Measurements from ENCODE around the gene ZNF532.
"Not testable (repeated sequence)": the region's sequence is repeated elsewhere in the genome, so short reads cannot be mapped to it uniquely, and the experiment has no call there.

Gene ZNF532

DNA sequence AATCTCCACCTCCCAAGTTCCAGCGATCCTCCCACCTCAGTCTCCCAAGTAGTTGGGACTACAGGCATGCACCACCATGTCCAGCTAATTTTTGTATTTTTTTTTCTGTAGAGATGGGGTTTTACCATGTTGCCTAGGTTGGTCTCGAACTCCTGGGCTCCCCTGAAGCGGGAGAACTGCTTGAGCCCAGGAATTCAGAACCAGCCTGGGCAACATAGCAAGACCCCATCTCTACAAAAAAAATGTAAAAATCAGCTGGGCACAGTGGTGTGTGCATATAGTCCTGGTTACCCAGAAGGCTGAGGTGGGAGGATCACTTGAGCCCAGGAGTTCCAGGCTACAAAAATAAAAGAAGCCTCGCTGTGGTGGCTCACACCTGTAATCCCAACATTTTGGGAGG is 12.0 kb upstream of the ZNF532 start:
- Histone ChIP-seq H3K4me3 (ENCODE audit: low read length) (no peak overlapping the region), H3K9ac (ENCODE audit: low read length) (no peak overlapping the region), H3K4me1 (ENCODE audit: control insufficient read depth, insufficient read depth, low read length) (peaks cover 3% of the 10 kb centered on the region), H3K9me3 (ENCODE audit: control insufficient read depth, low read length) (no peaks in the 10 kb centered on the region), H3K27me3 (ENCODE audit: control insufficient read depth, insufficient read depth, low read length) (no peaks in the 10 kb centered on the region), H3K36me3 (ENCODE audit: control insufficient read depth, insufficient read depth, low read length) (no peaks in the 10 kb centered on the region)

DNA sequence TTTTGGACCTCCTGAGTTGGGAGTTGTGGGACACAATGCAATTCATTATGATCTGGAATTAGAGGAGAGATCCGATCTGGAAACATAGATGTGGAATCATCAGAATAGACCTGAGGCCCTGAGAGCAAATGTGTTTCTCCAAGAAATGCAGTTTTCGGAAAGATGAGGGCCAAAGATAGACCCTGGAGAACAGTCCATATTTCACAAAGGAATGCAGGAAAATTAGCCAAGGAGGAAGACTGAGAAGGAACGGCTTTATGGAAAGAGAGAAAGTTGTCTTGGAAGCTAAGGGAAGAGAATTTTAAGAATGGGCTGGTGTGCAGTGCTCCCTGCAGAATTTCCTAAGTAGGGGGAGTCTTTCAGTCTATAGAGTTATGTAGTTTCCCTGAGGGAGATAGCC is 11.1 kb upstream of the ZNF532 start:
- Histone ChIP-seq H3K4me1 (ENCODE audit: control insufficient read depth, insufficient read depth, low read length) (no peaks in the 10 kb centered on the region), H3K36me3 (ENCODE audit: control insufficient read depth, insufficient read depth, low read length) (no peaks in the 10 kb centered on the region), H3K27me3 (ENCODE audit: control insufficient read depth, insufficient read depth, low read length) (no peaks in the 10 kb centered on the region), H3K9ac (ENCODE audit: low read length) (no peak overlapping the region), H3K4me3 (ENCODE audit: low read length) (no peak overlapping the region), H3K9me3 (ENCODE audit: control insufficient read depth, low read length) (no peaks in the 10 kb centered on the region)

- not testable (repeated sequence) for H3K9ac ChIP-seq (ENCODE audit: low read length); H3K4me3 ChIP-seq (ENCODE audit: low read length); H3K36me3 ChIP-seq (ENCODE audit: control insufficient read depth, insufficient read depth, low read length); H3K4me1 ChIP-seq (ENCODE audit: control insufficient read depth, insufficient read depth, low read length); H3K27me3 ChIP-seq (ENCODE audit: control insufficient read depth, insufficient read depth, low read length); H3K9me3 ChIP-seq (ENCODE audit: control insufficient read depth, low read length)
Measured at GRCh38 chr18:58855521-58855920, 9.2 kb upstream of the ZNF532 start.

DNA sequence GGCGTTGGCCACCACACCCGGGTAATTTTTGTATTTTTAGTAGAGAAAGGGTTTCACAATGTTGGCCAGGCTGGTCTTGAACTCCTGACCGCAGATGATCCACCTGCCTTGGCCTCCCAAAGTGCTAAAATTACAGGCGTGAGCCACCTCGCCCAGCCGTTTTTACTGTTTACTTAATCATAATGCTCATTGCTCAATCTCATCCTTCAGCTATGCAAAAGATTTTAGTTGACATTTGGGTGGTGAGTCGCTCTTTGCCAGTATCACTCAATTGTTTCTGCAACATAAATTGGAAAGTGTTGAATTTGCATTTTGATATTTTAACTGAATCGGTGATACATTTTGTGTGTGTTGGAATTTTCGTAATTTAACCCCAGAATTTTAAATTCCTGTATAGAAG is 7.8 kb upstream of the ZNF532 start:
- no peaks in the 10 kb centered on the region for H3K27me3 ChIP-seq (ENCODE audit: control insufficient read depth, insufficient read depth, low read length)
- no peaks in the 10 kb centered on the region for H3K36me3 ChIP-seq (ENCODE audit: control insufficient read depth, insufficient read depth, low read length)
- H3K4me3 ChIP-seq (ENCODE audit: low read length), result no peak overlapping the region
- peaks cover 5% of the 10 kb centered on the region for H3K4me1 ChIP-seq (ENCODE audit: control insufficient read depth, insufficient read depth, low read length)
- no peaks in the 10 kb centered on the region for H3K9me3 ChIP-seq (ENCODE audit: control insufficient read depth, low read length)
- no peak overlapping the region for H3K9ac ChIP-seq (ENCODE audit: low read length)

DNA sequence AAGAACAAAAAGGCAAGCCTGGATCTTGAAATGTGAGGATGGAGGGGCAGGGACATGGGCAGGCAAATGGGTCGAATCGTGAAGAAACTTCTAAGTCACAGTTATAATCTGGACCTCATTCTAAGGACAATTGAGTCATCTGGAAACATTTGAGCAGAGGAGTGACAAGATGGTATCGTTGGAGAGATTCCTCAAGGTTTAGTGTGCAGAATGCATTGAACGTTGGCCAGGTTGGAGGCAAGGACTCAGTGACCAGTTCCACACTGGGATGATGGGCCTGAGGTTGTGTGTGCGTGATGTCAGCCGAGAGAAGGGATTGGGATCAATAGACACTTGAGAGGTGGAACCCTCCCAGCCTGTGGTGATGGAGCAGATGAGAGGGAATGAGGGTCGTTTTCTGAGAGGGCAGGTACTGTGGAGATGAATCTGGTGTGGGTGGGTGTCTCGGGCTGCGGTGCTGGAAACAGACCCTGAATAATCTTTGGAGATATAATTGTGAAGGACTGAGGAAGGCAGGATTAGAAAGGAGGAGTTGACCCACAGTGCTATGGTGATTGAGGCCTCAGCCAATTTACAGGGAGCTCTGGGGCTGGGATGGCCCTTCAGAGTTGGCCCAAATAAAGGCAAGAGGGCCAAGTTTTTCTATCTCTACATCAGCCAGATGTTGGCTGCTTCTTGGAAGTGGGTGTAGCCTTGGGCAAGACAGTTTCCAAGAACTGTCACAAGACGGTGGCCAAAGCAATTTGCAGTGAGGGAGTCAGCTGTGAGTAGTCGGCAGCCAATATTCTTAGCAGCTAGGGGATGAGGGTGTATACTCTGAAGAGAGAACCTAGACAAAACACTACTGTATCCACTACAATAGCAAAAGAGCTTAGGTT is 5.8 kb upstream of the ZNF532 start:
- Histone ChIP-seq H3K36me3 (ENCODE audit: control insufficient read depth, insufficient read depth, low read length) (no peaks in the 10 kb centered on the region), H3K4me1 (ENCODE audit: control insufficient read depth, insufficient read depth, low read length) (peaks cover 13% of the 10 kb centered on the region), H3K4me3 (ENCODE audit: low read length) (no peak overlapping the region), H3K9ac (ENCODE audit: low read length) (no peak overlapping the region), H3K27me3 (ENCODE audit: control insufficient read depth, insufficient read depth, low read length) (no peaks in the 10 kb centered on the region), H3K9me3 (ENCODE audit: control insufficient read depth, low read length) (no peaks in the 10 kb centered on the region)

- Histone ChIP-seq H3K9ac (ENCODE audit: low read length) (no peak overlapping the region), H3K4me1 (ENCODE audit: control insufficient read depth, insufficient read depth, low read length) (peaks cover 19% of the 10 kb centered on the region), H3K4me3 (ENCODE audit: low read length) (no peak overlapping the region), H3K36me3 (ENCODE audit: control insufficient read depth, insufficient read depth, low read length) (no peaks in the 10 kb centered on the region), H3K27me3 (ENCODE audit: control insufficient read depth, insufficient read depth, low read length) (no peaks in the 10 kb centered on the region), H3K9me3 (ENCODE audit: control insufficient read depth, low read length) (no peaks in the 10 kb centered on the region)
Measured at GRCh38 chr18:58859907-58860306, 4.8 kb upstream of the ZNF532 start.

GRCh38 chr18:58860747-58861231 is 3.9 kb upstream of the ZNF532 start:
- Histone ChIP-seq H3K4me1 (ENCODE audit: control insufficient read depth, insufficient read depth, low read length) (peaks cover 24% of the 10 kb centered on the region), H3K4me3 (ENCODE audit: low read length) (no peak overlapping the region), H3K27me3 (ENCODE audit: control insufficient read depth, insufficient read depth, low read length) (no peaks in the 10 kb centered on the region), H3K9me3 (ENCODE audit: control insufficient read depth, low read length) (no peaks in the 10 kb centered on the region), H3K36me3 (ENCODE audit: control insufficient read depth, insufficient read depth, low read length) (no peaks in the 10 kb centered on the region), H3K9ac (ENCODE audit: low read length) (no peak overlapping the region)

GRCh38 chr18:58861353-58861752 is 3.3 kb upstream of the ZNF532 start:
- Histone ChIP-seq H3K36me3 (ENCODE audit: control insufficient read depth, insufficient read depth, low read length) (no peaks in the 10 kb centered on the region), H3K4me3 (ENCODE audit: low read length) (no peak overlapping the region), H3K27me3 (ENCODE audit: control insufficient read depth, insufficient read depth, low read length) (no peaks in the 10 kb centered on the region), H3K9me3 (ENCODE audit: control insufficient read depth, low read length) (no peaks in the 10 kb centered on the region), H3K9ac (ENCODE audit: low read length) (no peak overlapping the region), H3K4me1 (ENCODE audit: control insufficient read depth, insufficient read depth, low read length) (peaks cover 24% of the 10 kb centered on the region)

DNA sequence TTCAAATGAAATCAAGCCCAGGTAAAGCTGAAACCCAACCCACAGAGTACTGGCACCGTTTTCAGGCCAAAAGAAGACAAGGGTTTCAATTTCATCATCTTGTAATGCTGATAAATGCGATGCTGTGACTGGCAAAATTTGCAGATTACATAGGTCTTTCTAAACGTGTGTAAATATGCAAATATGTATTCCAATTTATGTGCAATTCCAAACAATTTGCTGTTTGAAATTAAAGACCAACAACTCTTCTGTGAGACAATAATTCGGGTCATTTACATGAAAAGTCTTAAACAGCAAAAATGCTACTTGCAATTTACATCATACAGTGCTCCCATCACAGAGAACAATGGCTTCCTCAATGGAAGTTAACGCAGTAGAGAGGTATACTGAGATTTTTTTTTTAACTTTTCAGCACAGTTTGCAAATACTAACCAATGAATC is 2.8 kb upstream of the ZNF532 start:
- H3K4me3 ChIP-seq (ENCODE audit: low read length), result no peak overlapping the region
- no peaks in the 10 kb centered on the region for H3K9me3 ChIP-seq (ENCODE audit: control insufficient read depth, low read length)
- peaks cover 24% of the 10 kb centered on the region for H3K4me1 ChIP-seq (ENCODE audit: control insufficient read depth, insufficient read depth, low read length)
- no peaks in the 10 kb centered on the region for H3K27me3 ChIP-seq (ENCODE audit: control insufficient read depth, insufficient read depth, low read length)
- no peak overlapping the region for H3K9ac ChIP-seq (ENCODE audit: low read length)
- no peaks in the 10 kb centered on the region for H3K36me3 ChIP-seq (ENCODE audit: control insufficient read depth, insufficient read depth, low read length)

- Histone ChIP-seq H3K9me3 (ENCODE audit: control insufficient read depth, low read length) (no peaks in the 10 kb centered on the region), H3K27me3 (ENCODE audit: control insufficient read depth, insufficient read depth, low read length) (no peaks in the 10 kb centered on the region), H3K9ac (ENCODE audit: low read length) (peak overlapping the region; percentile 82), H3K36me3 (ENCODE audit: control insufficient read depth, insufficient read depth, low read length) (no peaks in the 10 kb centered on the region), H3K4me3 (ENCODE audit: low read length) (no peak overlapping the region), H3K4me1 (ENCODE audit: control insufficient read depth, insufficient read depth, low read length) (peaks cover 24% of the 10 kb centered on the region)
Measured at GRCh38 chr18:58862356-58862755, 2.3 kb upstream of the ZNF532 start.

DNA sequence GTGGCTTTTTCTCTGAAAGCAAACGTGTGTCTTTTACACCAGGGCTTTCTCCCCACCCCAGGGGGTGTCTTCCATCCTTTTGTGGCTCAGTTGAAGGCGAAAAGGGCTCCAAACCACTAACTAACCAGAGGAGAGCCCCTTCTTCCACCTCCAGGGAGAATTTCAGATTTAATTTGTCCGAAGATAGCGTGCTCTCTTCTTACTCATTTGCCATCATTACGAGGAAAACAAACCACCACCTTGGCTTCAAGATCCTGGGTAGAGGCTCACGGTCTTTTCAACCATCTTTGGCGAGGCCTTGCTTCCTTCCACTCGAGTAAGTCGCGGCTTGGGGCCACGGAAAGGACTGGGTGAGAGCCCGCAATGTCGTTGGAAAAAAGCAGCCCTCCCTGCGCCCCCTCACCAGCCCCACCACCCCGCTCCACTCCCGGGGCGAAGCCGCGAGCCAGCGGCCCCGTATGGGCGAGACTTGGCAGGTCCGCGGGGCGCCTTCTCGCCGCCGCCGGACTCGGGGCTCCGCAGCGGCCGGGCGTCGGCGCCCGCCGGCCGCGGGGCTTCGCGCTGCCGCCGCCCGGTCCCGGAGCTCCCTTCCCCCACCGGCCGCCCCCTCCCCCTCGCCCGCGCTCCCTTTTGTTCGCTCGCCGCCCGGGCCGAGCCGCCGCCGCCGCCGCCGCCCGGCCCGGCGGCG is 1.7 kb upstream of the ZNF532 start:
- Histone ChIP-seq H3K9ac (ENCODE audit: low read length) (peak overlapping the region; percentile 82), H3K4me3 (ENCODE audit: low read length) (no peak overlapping the region), H3K4me1 (ENCODE audit: control insufficient read depth, insufficient read depth, low read length) (peaks cover 24% of the 10 kb centered on the region), H3K27me3 (ENCODE audit: control insufficient read depth, insufficient read depth, low read length) (no peaks in the 10 kb centered on the region), H3K9me3 (ENCODE audit: control insufficient read depth, low read length) (no peaks in the 10 kb centered on the region), H3K36me3 (ENCODE audit: control insufficient read depth, insufficient read depth, low read length) (no peaks in the 10 kb centered on the region)

- H3K9me3 ChIP-seq (ENCODE audit: control insufficient read depth, low read length), result no peaks in the 10 kb centered on the region
- peak overlapping the region; percentile 22 for H3K9ac ChIP-seq (ENCODE audit: low read length)
- peaks cover 24% of the 10 kb centered on the region for H3K4me1 ChIP-seq (ENCODE audit: control insufficient read depth, insufficient read depth, low read length)
- no peak overlapping the region for H3K4me3 ChIP-seq (ENCODE audit: low read length)
- no peaks in the 10 kb centered on the region for H3K36me3 ChIP-seq (ENCODE audit: control insufficient read depth, insufficient read depth, low read length)
- no peaks in the 10 kb centered on the region for H3K27me3 ChIP-seq (ENCODE audit: control insufficient read depth, insufficient read depth, low read length)
Measured at GRCh38 chr18:58863539-58864145, 1.0 kb upstream of the ZNF532 start.
